HUDEP-2 (cell line): ENCODE measurements around the gene CCDC146.
A peak's percentile ranks its signal among the peaks of the same experiment; 100 is the strongest.
"Not testable (repeated sequence)": the region's sequence is repeated elsewhere in the genome, so short reads cannot be mapped to it uniquely, and the experiment has no call there.

Source experiments
- DNase-seq, 76 experiments: peaks; one replicate each; lab custom pipeline; 2025; ENCODE audit not compliant: unreplicated experiment in 76 of 76; lab: John Stamatoyannopoulos, UW

The CCDC146 gene

GRCh38 chr7:77244222-77244934 lies 122.0 kb downstream of the CCDC146 start:
- DNase-seq = no peak

- no peak for DNase-seq
These were observed 122.8 kb downstream of the CCDC146 start for GRCh38 chr7:77245015-77245755.

- no peak for DNase-seq
These were observed 123.7 kb downstream of the CCDC146 start for GRCh38 chr7:77246026-77246640.

- DNase-seq = peak in 69 of 76 experiments; percentile 3 to 82 (median 57)
These were observed 124.9 kb downstream of the CCDC146 start for GRCh38 chr7:77247206-77247850.

- DNase-seq = no peak
These were observed 125.7 kb downstream of the CCDC146 start for GRCh38 chr7:77248154-77248553.

GRCh38 chr7:77252506-77252905 lies 130.1 kb downstream of the CCDC146 start:
- DNase-seq = no peak

GRCh38 chr7:77253151-77253550 lies 130.7 kb downstream of the CCDC146 start:
- no peak for DNase-seq

- no peak for DNase-seq
These were observed 132.0 kb downstream of the CCDC146 start for GRCh38 chr7:77254429-77254828.

GRCh38 chr7:77254915-77255314 lies 132.5 kb downstream of the CCDC146 start:
- no peak for DNase-seq

- no peak for DNase-seq
These were observed 135.6 kb downstream of the CCDC146 start for GRCh38 chr7:77258014-77258413.

GRCh38 chr7:77258593-77258992 lies 136.2 kb downstream of the CCDC146 start:
- DNase-seq = no peak

- DNase-seq = no peak
These were observed 139.9 kb downstream of the CCDC146 start for GRCh38 chr7:77262316-77262715.

GRCh38 chr7:77265666-77266065 lies 143.3 kb downstream of the CCDC146 start:
- no peak for DNase-seq

GRCh38 chr7:77266291-77266794 lies 143.9 kb downstream of the CCDC146 start:
- no peak for DNase-seq

- DNase-seq = no peak
These were observed 147.1 kb downstream of the CCDC146 start for GRCh38 chr7:77269360-77270093.

- DNase-seq = no peak
These were observed 147.7 kb downstream of the CCDC146 start for GRCh38 chr7:77270094-77270480.

GRCh38 chr7:77271766-77272165 lies 149.4 kb downstream of the CCDC146 start:
- DNase-seq = no peak

- not testable (repeated sequence) for DNase-seq
These were observed 153.2 kb downstream of the CCDC146 start for GRCh38 chr7:77275663-77276062.

GRCh38 chr7:77276120-77276519 lies 153.7 kb downstream of the CCDC146 start:
- DNase-seq = no peak

GRCh38 chr7:77281780-77282478 lies 159.5 kb downstream of the CCDC146 start:
- no peak for DNase-seq
